D721Med (cell line): ENCODE results near the gene STOM.

Experiments used
- DNase-seq: peaks from one replicate; pipeline ENCODE4 v3.0.0; 2011; ENCODE audit warnings: low spot score; ENCODE audit not compliant: insufficient read length
- FAIRE-seq: peaks from 2 replicates; lab custom pipeline; 2011; peaks lifted over from hg19 to GRCh38; lab: Jason Lieb, UNC
- TF ChIP-seq, protein P1 (sequence below): IDR thresholded peaks from 2 replicates; pipeline ENCODE4 v1.5.1; 2012; ENCODE audit warnings: mild to moderate bottlenecking, control low read depth; ENCODE audit not compliant: insufficient read depth; ENCODE audit errors: missing control alignments

STOM gene

DNA sequence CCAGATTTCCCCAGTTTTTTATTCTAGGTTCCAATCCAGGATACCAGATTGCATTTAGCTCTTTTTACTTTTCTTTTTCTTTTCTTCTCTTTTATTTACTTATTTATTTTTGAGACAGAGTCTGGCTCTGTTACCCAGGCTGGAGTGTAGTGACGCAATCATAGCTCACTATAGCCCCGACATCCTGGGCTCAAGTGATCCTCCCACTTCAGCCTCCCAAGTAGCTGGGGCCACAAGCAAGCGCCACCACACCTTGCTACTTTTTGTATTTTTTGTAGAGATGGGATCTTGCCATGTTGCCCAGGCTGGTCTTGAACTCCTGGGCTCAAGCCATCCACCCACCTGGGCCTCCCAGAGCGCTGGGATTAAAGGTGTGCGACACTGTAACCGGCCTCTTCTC lies 53.7 kb downstream of the STOM start:
- TF ChIP-seq, protein P1, sequence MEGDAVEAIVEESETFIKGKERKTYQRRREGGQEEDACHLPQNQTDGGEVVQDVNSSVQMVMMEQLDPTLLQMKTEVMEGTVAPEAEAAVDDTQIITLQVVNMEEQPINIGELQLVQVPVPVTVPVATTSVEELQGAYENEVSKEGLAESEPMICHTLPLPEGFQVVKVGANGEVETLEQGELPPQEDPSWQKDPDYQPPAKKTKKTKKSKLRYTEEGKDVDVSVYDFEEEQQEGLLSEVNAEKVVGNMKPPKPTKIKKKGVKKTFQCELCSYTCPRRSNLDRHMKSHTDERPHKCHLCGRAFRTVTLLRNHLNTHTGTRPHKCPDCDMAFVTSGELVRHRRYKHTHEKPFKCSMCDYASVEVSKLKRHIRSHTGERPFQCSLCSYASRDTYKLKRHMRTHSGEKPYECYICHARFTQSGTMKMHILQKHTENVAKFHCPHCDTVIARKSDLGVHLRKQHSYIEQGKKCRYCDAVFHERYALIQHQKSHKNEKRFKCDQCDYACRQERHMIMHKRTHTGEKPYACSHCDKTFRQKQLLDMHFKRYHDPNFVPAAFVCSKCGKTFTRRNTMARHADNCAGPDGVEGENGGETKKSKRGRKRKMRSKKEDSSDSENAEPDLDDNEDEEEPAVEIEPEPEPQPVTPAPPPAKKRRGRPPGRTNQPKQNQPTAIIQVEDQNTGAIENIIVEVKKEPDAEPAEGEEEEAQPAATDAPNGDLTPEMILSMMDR = no peak
- DNase-seq = no peak
- FAIRE-seq = no peak

DNA sequence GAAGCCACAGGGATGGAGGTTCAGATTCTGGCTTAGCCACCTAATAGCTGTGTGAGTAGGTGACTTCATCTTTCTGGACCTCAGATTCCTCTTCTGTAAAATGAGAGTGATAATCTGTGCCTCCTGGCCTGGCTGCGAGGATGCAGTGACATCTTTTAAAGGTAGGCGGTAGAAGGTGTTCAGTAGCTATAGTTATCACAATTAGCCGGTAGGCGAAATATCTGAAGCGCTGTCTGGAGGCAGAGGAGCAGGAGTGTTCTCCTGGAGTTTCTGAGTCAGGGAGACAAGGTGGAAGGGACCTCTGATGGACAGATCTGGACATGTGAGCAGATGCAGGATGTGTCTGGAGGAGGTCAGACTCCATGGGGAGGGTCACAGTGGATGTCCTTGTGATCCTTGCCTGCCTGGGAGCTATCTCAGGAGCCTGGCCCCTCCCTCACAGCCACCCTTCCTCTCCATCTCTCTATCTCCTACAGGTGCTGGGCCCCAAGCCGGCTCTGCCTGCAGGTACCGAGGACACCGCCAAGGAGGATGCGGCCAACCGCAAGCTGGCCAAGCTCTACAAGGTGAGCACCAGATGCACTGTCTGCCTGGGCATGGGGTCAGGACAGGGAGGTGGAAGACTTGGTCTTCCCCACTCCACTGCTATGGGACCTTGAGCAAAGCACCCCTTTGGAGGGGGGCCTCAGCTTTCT lies 56.4 kb downstream of the STOM start:
- TF ChIP-seq, protein P1 = no peak
- no peak for FAIRE-seq

DNA sequence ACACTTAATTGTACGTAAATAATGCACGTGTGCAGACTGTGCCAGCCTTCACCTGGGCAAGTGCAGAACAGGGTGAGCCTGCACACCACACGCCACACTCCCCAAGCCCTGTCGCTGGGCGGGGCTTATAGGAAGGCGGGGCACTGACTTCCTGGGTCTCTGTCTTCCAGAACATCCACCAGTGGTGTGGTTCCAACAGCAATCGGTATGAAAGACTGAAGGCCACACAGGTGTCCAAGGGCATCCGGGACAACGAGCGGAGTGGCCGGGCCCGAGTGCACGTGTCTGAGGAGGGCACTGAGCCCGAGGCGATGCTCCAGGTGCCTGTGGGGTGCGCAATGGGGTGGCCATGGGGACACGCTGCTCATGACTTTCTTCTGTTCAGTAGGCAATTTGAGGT lies 57.9 kb downstream of the STOM start:
- TF ChIP-seq, protein P1 = no peak
- FAIRE-seq (no peak), DNase-seq (no peak)

More for the DNA sequence above, 56.4 kb downstream of the STOM start:
- no peak for DNase-seq

GRCh38 chr9:121310571-121310970 lies 59.5 kb downstream of the STOM start:
- FAIRE-seq (no peak), DNase-seq (no peak)
- TF ChIP-seq, protein P1 = no peak

GRCh38 chr9:121309833-121310425 lies 60.1 kb downstream of the STOM start:
- FAIRE-seq (no peak), DNase-seq (no peak)
- TF ChIP-seq, protein P1 = no peak

GRCh38 chr9:121309171-121309570 lies 60.9 kb downstream of the STOM start:
- FAIRE-seq (no peak), DNase-seq (no peak)
- TF ChIP-seq, protein P1 = no peak

DNA sequence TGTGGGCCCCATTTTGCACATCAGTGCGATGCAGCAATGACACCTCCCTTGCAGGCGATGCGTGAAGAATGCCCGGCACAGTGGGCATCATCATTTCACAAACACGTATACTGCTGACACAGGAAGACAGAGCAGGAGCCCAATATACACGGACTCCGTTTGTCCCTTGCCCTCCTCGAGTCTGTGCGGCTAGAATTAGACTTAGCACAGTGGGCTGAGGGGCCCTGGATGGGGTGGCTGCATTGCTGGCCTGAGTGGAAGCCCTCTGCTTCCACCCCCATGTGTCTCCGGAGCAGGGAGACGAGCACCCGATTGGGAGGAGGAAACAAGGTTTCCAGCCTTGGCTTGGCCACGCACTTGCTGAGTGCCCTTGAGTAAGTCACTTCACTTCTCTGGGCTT lies 61.3 kb downstream of the STOM start:
- TF ChIP-seq, protein P1 = no peak
- DNase-seq (no peak), FAIRE-seq (no peak)
